Activated T-cell treated with anti-CD3 and anti-CD28 coated beads, Interleukin-2, amount 50 U/mL, for 72 hours (primary cell): ENCODE data around the gene C15orf61. TPM values are rescaled to one million over a fixed set of nuclear protein-coding genes. Genes with fewer than 3 reads are reported as not detected.

Source experiments
- ATAC-seq, 2 donors: fragments of 150-1000 bp; cut with Tn5 transposase; replicated peaks in 1 of 2; 2 replicates each; pipeline ENCODE4 v1.10.0; 2021; ENCODE audit warnings: moderate library complexity in 2 of 2, mild to moderate bottlenecking in 1 of 2
- DNase-seq, 2 donors: peaks; one replicate each; pipeline ENCODE4 v3.0.0; 2021 to 2022; ENCODE audit warnings: mixed read lengths in 1 of 2
- H3K27ac Mint-ChIP-seq: one replicate; pipeline ENCODE4 v1.8.0; 2022; ENCODE audit warnings: mild to moderate bottlenecking, moderate library complexity, mixed read lengths
- H3K27me3 Mint-ChIP-seq: one replicate; pipeline ENCODE4 v1.8.0; 2022; ENCODE audit warnings: low read depth, mixed read lengths
- H3K36me3 Mint-ChIP-seq, 2 donors: one replicate each; pipeline ENCODE4 v1.8.0; 2022; ENCODE audit warnings: mixed read lengths in 2 of 2, mild to moderate bottlenecking in 1 of 2; ENCODE audit not compliant: insufficient read depth in 2 of 2
- H3K4me1 Mint-ChIP-seq: one replicate; pipeline ENCODE4 v1.8.0; 2022; ENCODE audit warnings: low read depth, mixed read lengths
- H3K4me3 Mint-ChIP-seq, 2 donors: one replicate each; pipeline ENCODE4 v1.8.0; 2022; ENCODE audit warnings: mild to moderate bottlenecking in 2 of 2, mixed read lengths in 2 of 2, moderate library complexity in 2 of 2
- H3K9me3 Mint-ChIP-seq, 2 donors: one replicate each; pipeline ENCODE4 v1.8.0; 2022; ENCODE audit warnings: mixed read lengths in 2 of 2
- total RNA-seq, 2 donors: library from RNA; stranded (reverse); gene quantifications; one replicate each; pipeline ENCODE4 v1.2.3, GENCODE V29; 2022

C15orf61 gene
- total RNA-seq, 2 donors from 2014 or later = 5.3 TPM

DNA sequence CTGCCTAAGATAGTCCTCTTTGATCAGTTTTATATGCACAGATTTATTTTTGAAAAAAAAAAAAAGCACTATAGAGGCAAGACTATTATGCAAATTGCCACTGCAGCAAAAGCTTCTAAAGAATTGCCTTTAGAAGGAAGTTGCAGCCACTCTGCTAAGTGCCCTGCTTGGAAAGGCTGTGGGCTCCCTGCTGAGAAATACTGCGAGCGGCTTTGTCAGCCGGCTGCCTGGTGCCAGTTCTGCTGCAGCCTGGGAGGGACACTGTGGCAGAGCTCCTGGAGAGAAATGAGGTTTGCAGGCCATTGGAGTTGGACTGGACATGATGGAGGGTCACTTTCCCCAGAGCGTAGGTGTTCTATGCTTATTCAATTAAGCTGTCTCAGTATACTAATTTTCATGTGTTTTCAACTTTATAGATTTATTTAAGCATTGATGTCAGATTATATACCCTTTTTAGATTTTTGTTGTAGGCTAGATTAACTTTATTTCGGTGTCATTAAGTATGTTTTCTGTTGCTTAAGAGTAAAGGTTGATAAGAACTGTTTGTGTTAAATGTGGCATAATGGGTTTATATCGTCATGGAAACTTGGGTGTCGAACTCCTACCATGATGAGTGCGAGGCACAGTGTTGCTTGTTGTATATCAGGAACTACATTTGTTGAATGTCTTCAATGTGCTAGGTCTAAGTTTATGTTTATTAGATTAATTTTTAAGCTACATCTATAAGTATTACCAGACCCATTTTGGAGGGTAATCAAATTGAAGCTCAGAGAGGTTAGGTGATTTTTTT is 28.1 kb downstream of the C15orf61 start:
- H3K27ac Mint-ChIP-seq = no peak overlapping the region
- H3K4me1 Mint-ChIP-seq = peaks cover 39% of the 10 kb centered on the region
- peaks cover 0 to 4% of the 10 kb centered on the region in 2 donors for H3K36me3 Mint-ChIP-seq
- no peak overlapping the region for H3K4me3 Mint-ChIP-seq
- H3K27me3 Mint-ChIP-seq = no peaks in the 10 kb centered on the region
- no peaks in the 10 kb centered on the region for H3K9me3 Mint-ChIP-seq
- ATAC-seq (no peak), DNase-seq (no peak)

DNA sequence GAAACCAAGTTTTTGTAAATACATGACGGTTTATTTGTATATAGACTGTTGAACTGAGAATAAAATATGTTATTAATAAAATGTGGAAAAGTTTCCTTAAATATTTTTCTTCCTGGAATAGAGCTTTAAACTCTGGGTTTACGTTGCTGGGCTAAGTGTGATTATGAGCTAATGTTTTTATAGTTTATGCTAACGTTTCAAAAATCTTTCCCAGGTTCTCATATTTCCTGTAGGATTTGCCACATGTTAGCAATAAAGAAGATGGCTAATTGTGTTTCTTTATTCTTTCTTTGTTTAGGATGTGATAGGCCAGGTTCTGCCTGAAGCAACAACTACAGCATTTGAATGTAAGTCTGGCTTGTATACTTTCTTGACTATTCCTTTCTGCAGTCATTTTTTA is 28.8 kb downstream of the C15orf61 start:
- Mint-ChIP-seq H3K27ac (no peak overlapping the region), H3K4me1 (peaks cover 35% of the 10 kb centered on the region), H3K4me3 (no peak overlapping the region), H3K36me3 (peaks cover 0 to 4% of the 10 kb centered on the region in 2 donors), H3K27me3 (no peaks in the 10 kb centered on the region), H3K9me3 (no peaks in the 10 kb centered on the region)
- no peak for ATAC-seq
- DNase-seq = no peak

DNA sequence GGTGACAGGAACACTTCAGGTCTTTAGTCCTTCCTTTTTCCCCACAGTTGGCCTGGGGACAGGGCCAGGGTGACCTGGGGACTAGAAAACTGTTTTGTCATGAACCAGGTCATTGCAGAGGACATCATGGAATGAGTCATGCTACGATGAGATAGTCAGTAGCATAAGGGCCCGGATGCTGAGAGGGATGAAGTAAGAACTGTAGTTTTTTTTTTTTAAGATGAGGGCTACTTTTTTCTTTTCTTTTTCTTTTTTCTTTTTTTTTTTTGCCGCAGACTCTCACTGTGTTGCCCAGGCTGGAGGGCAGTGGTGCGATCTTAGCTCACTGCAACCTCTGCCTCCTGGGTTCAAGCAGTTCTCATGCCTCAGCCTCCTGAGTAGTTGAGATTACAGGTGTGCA is 29.6 kb downstream of the C15orf61 start:
- ATAC-seq (no peak), DNase-seq (no peak)
- Mint-ChIP-seq H3K4me3 (no peak overlapping the region), H3K27me3 (no peaks in the 10 kb centered on the region), H3K27ac (no peak overlapping the region), H3K9me3 (no peaks in the 10 kb centered on the region), H3K4me1 (peaks cover 32% of the 10 kb centered on the region), H3K36me3 (peaks cover 0 to 4% of the 10 kb centered on the region in 2 donors)

DNA sequence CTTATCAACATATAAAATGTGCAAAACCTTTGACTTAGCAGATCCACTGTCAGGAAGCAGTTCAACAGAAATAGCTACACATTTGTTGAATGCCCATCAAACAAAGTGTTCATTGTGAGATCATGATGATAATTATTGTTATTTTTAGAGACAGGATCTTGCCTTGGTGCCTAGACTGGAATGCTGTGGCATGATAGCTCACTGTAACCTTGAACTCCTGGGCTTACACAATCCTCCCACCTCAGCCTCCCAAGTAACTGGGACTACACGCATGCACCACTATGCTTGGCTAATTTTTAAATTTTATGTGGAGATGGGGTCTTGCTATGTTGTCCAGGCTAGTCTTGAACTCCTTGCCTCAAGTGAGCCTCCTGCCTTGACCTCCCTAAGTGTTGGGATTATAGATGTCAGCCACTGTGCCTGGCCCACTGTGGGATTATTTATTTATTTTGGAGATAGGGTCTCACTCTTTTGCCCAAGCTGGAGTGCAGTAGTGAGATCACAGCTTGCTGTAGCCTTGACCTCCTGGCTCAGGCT is 30.3 kb downstream of the C15orf61 start:
- DNase-seq (no peak), ATAC-seq (no peak)
- no peaks in the 10 kb centered on the region for H3K9me3 Mint-ChIP-seq
- H3K4me3 Mint-ChIP-seq = no peak overlapping the region
- peaks cover 0 to 5% of the 10 kb centered on the region in 2 donors for H3K36me3 Mint-ChIP-seq
- H3K27me3 Mint-ChIP-seq = no peaks in the 10 kb centered on the region
- peaks cover 32% of the 10 kb centered on the region for H3K4me1 Mint-ChIP-seq
- no peak overlapping the region for H3K27ac Mint-ChIP-seq

GRCh38 chr15:67554580-67554979 is 33.6 kb downstream of the C15orf61 start:
- no peak overlapping the region for H3K4me3 Mint-ChIP-seq
- ATAC-seq = no peak
- peaks cover 8 to 15% of the 10 kb centered on the region in 2 donors for H3K36me3 Mint-ChIP-seq
- no peak overlapping the region for H3K27ac Mint-ChIP-seq
- H3K9me3 Mint-ChIP-seq = peaks cover 0 to 3% of the 10 kb centered on the region in 2 donors
- peaks cover 11% of the 10 kb centered on the region for H3K4me1 Mint-ChIP-seq
- no peaks in the 10 kb centered on the region for H3K27me3 Mint-ChIP-seq
- DNase-seq = no peak

- DNase-seq = no peak
- H3K27me3 Mint-ChIP-seq = no peaks in the 10 kb centered on the region
- H3K27ac Mint-ChIP-seq = no peak overlapping the region
- peaks cover 8 to 11% of the 10 kb centered on the region in 2 donors for H3K36me3 Mint-ChIP-seq
- peaks cover 7% of the 10 kb centered on the region for H3K4me1 Mint-ChIP-seq
- ATAC-seq = no peak
- H3K4me3 Mint-ChIP-seq = no peak overlapping the region
- H3K9me3 Mint-ChIP-seq = peaks cover 0 to 3% of the 10 kb centered on the region in 2 donors
Measured at GRCh38 chr15:67556976-67557570, 36.1 kb downstream of the C15orf61 start.

- H3K36me3 Mint-ChIP-seq = peaks cover 8 to 11% of the 10 kb centered on the region in 2 donors
- no peak overlapping the region for H3K27ac Mint-ChIP-seq
Measured at GRCh38 chr15:67558502-67558901, 37.6 kb downstream of the C15orf61 start.

DNA sequence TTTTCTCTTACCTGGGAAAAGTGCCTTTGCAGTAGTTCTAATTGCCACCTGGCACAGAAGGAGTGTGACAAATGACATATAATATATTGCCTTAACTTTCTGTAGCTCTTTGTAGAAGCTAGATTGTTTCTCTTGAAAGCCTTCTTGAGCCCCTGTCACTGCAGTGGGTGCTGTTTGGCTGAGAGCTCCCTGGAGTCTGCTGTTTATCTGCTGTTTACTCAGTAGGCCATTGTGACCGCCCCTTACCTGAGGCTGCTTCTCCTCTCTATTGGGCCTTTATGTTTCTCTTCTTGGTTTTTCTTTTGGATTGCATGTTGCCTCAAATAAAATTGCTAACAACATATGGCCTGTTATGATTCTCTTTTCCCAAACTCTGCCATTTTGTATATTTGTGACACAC is 38.2 kb downstream of the C15orf61 start:
- Mint-ChIP-seq H3K27me3 (no peaks in the 10 kb centered on the region), H3K27ac (no peak overlapping the region)
- ATAC-seq = no peak

More at GRCh38 chr15:67558502-67558901, 37.6 kb downstream of the C15orf61 start:
- no peaks in the 10 kb centered on the region for H3K27me3 Mint-ChIP-seq
- peaks cover 9% of the 10 kb centered on the region for H3K4me1 Mint-ChIP-seq
- peaks cover 0 to 3% of the 10 kb centered on the region in 2 donors for H3K9me3 Mint-ChIP-seq
- no peak for DNase-seq
- no peak for ATAC-seq
- no peak overlapping the region for H3K4me3 Mint-ChIP-seq

GRCh38 chr15:67559576-67559975 is 38.6 kb downstream of the C15orf61 start:
- peaks cover 8 to 11% of the 10 kb centered on the region in 2 donors for H3K36me3 Mint-ChIP-seq
- H3K9me3 Mint-ChIP-seq = peaks cover 0 to 3% of the 10 kb centered on the region in 2 donors
- peaks cover 19% of the 10 kb centered on the region for H3K4me1 Mint-ChIP-seq
- no peak for DNase-seq
- H3K4me3 Mint-ChIP-seq = no peak overlapping the region
- no peak overlapping the region for H3K27ac Mint-ChIP-seq
- ATAC-seq = no peak
- H3K27me3 Mint-ChIP-seq = no peaks in the 10 kb centered on the region

More for the DNA sequence above, 38.2 kb downstream of the C15orf61 start:
- Mint-ChIP-seq H3K9me3 (peaks cover 0 to 3% of the 10 kb centered on the region in 2 donors), H3K36me3 (peaks cover 8 to 11% of the 10 kb centered on the region in 2 donors), H3K4me1 (peaks cover 16% of the 10 kb centered on the region), H3K4me3 (no peak overlapping the region)
- no peak for DNase-seq

- ATAC-seq = no peak
- Mint-ChIP-seq H3K4me3 (no peak overlapping the region), H3K27ac (no peak overlapping the region), H3K9me3 (peaks cover 0 to 3% of the 10 kb centered on the region in 2 donors), H3K27me3 (no peaks in the 10 kb centered on the region), H3K36me3 (peaks cover 8 to 11% of the 10 kb centered on the region in 2 donors), H3K4me1 (peaks cover 20% of the 10 kb centered on the region)
- DNase-seq = no peak
Measured at GRCh38 chr15:67560320-67560719, 39.4 kb downstream of the C15orf61 start.

DNA sequence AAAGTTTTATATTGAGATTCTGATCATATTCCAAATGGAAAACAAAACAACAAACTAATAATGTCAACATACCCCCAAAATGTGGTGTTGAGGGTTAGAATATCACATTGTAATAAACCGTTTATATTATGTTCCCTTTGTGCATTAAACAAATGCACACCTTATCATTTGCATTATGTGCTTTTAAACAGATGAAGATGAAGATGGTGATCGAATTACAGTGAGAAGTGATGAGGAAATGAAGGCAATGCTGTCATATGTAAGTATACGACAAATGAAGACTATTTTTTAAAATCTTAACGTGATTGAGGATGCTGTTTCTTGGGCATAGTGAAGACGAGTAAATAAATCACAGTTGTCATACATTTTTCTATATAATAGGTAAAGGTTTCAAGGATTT is 42.2 kb downstream of the C15orf61 start:
- no peak for DNase-seq
- no peak overlapping the region for H3K27ac Mint-ChIP-seq
- no peak overlapping the region for H3K4me3 Mint-ChIP-seq
- peaks cover 20% of the 10 kb centered on the region for H3K4me1 Mint-ChIP-seq
- H3K36me3 Mint-ChIP-seq = peaks cover 6 to 9% of the 10 kb centered on the region in 2 donors
- no peaks in the 10 kb centered on the region for H3K27me3 Mint-ChIP-seq
- H3K9me3 Mint-ChIP-seq = peaks cover 0 to 3% of the 10 kb centered on the region in 2 donors
- ATAC-seq = no peak

- H3K4me3 Mint-ChIP-seq = peak overlapping the region in 1 of 2 donors; percentile 2
- DNase-seq (no peak), ATAC-seq (peak; percentile 36 to 83)
- no peak overlapping the region for H3K27ac Mint-ChIP-seq
- no peaks in the 10 kb centered on the region for H3K9me3 Mint-ChIP-seq
- peaks cover 0 to 2% of the 10 kb centered on the region in 2 donors for H3K36me3 Mint-ChIP-seq
- peaks cover 20% of the 10 kb centered on the region for H3K4me1 Mint-ChIP-seq
- H3K27me3 Mint-ChIP-seq = no peaks in the 10 kb centered on the region
Measured at GRCh38 chr15:67564021-67564967, 43.4 kb downstream of the C15orf61 start.
